ENCODE data around the gene UGT1A1.

Gene UGT1A1

GRCh38 chr2:233798335-233799086 is 38.4 kb downstream of the UGT1A1 start:
- peak in 1 of 2 donors; percentile 12 for DNase-seq

GRCh38 chr2:233799087-233799665 is 39.1 kb downstream of the UGT1A1 start:
- peak in 1 of 2 donors; percentile 8 for DNase-seq

- DNase-seq = no peak
Observed at GRCh38 chr2:233799716-233800115, 39.6 kb downstream of the UGT1A1 start.

- peak in 1 of 2 donors; percentile 13 for DNase-seq
Observed at GRCh38 chr2:233800208-233800607, 40.1 kb downstream of the UGT1A1 start.

GRCh38 chr2:233801357-233802131 is 41.5 kb downstream of the UGT1A1 start:
- peak; percentile 6 to 13 for DNase-seq

DNA sequence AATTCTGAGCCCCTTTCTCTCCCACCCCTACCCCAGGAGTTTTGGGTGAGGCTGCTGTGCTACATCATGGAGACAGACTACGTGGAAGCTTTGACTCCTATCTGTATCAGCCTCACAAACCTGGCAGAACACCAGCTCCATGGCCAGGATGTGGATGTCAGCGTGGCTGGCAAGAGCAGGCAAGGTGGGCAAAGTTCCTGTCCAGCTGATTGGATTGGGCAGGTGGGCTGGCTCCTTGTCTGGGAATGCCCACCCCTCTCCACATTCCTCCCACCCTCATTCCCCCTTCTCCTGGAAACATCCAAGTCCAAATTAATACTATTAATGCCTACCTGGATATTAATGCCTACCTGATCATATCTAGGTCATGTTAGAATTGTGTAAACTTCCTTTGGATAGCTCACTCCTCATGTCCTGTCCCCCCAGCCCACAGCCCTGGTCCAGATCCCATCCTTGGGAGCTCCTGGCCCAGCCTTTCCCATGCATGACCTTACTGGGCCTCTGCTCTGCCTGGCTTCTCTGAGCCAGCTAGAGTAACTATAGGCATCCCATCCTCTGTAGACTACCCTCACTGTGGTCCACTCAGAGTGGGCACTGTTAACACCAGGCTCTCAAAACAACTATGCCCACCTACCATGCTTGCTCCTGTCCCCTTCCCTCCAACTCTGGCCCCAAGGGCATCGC is 42.2 kb downstream of the UGT1A1 start:
- DNase-seq = peak in 1 of 2 donors; percentile 4

DNA sequence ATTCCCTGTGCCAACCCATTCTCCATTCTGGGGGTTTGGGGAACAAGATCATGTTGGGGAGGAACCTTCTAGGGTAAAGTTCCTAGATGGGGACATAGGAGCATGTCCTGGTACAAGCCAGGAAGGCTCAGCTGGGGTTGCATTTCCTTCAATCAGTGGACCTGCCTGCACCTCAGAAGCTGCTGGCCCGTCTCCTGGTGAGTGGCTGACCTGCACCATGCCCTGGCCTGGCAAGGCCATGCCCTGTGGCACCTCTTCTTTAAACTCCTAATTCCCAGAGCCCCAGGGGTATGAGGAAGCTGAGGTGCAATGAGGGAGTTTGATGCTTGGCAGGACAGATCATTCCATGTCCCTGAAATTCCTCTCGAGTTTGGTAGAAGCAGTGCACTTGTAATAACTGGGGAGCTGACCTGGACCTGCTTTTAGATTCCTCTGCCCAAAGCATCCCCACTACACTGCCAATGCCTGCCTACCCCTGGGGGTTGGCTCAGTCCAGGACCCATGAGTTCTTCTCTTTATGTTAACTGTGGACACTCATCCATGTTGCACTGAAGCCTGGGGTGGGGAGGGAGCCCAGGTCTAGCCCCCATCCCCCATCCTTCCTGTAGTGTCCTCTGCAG is 43.3 kb downstream of the UGT1A1 start:
- peak in 1 of 2 donors; percentile 7 for DNase-seq

DNA sequence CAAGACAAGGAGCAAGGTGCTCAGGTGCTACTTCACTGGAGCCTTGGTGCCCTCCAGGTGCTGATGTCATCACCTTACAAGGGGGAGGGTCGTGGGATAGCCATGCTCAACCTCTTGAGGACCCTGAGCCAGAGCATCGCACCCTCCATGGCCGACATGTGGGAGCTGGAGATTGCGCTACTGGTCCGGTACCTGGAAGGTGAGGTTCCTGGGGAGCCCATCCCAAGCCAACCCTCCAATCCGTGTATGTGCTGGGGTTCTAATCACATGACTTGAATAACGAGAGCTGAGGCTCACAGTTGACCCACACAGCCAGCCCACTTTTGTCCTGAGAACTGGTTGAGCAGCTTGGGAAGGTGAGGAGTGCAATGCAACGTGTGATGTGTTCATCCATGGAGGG is 43.9 kb downstream of the UGT1A1 start:
- peak in 1 of 2 donors; percentile 6 for DNase-seq

- DNase-seq = peak in 1 of 2 donors; percentile 11
Observed at GRCh38 chr2:233807215-233807865, 47.3 kb downstream of the UGT1A1 start.

DNA sequence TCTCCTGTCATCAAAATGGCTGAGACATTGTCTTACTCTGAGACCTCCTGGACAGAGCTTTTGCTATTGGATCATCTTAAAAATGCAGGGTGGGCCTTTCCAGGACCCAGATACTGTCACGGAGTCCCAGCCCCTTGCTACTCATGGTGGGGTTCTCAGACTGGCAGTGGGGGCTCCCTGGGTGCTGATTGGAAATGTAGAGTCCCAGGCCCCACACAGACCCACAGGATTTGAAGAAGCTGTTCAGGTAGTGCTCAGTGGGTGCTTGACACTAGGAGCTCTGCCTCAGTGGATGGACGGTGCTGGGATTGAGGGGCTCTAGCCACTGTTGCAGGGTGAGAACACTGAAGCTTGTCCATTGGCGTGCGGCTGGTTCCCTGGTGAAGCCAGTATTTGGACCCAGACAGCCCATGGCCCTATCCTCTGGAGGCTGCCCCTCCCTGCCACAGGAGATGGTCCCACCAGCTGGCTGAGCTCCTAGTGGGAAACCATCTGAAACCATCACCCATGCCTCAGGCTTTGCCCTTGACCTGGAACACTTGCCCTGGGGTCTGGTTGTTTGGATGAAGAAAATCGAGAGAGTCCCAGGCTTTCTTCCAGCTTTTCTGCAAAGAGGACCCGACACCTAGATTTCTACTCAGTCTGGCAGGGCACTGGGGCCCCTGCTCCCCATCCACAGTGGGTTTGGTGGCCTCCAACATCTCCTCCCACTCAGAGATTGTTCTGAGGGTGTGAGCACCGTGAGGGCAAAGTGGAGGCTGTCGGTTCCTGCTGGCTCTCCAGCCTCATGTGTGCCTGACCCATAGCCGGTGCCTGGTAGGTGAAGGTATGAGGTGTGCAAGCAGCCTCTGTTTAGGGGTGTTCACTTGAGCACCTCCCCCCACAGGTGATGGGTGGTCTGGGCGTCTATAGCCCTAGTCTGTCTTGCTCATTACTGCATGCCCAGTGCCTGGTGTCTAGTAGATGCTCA is 48.2 kb downstream of the UGT1A1 start:
- peak in 1 of 2 donors; percentile 7 for DNase-seq

DNA sequence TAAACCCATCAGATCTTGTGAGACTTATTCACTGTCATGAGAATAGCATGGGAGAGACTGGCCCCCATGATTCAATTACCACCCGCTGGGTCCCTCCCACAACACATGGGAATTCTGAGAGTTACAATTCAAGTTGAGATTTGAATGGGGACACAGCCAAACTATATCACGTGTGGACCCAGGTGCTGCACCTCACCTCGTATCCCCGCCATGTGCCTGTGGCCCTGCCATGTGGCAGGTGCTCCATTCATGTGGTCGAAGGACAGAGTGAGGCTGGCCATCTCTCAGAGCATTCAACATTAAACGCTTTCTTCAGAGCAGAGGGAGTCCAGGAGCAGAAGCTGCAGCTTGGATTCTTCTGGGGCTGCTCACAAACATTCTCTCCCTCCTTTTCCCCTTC is 50.3 kb downstream of the UGT1A1 start:
- DNase-seq = no peak

DNA sequence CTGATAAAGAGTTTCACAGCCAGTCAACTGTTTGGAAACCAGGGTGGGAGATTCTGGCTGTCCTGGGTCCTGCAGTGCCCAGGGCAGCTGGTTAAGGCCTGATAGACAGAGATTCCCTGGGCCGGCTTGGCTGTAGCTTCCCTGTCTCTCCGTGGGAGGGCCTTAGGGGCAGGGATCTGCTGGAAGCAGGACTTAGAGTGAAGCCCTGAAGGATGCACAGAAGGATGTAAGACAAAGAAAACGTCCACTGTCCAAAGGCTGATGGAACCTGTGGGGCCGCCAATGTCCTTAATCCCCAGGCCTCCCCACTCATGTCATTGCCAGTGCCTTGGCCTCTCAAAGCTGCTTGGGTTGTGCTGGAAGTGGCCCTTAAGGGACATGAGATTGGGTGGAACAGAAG is 51.0 kb downstream of the UGT1A1 start:
- no peak for DNase-seq

GRCh38 chr2:233811732-233812131 is 51.7 kb downstream of the UGT1A1 start:
- no peak for DNase-seq

DNA sequence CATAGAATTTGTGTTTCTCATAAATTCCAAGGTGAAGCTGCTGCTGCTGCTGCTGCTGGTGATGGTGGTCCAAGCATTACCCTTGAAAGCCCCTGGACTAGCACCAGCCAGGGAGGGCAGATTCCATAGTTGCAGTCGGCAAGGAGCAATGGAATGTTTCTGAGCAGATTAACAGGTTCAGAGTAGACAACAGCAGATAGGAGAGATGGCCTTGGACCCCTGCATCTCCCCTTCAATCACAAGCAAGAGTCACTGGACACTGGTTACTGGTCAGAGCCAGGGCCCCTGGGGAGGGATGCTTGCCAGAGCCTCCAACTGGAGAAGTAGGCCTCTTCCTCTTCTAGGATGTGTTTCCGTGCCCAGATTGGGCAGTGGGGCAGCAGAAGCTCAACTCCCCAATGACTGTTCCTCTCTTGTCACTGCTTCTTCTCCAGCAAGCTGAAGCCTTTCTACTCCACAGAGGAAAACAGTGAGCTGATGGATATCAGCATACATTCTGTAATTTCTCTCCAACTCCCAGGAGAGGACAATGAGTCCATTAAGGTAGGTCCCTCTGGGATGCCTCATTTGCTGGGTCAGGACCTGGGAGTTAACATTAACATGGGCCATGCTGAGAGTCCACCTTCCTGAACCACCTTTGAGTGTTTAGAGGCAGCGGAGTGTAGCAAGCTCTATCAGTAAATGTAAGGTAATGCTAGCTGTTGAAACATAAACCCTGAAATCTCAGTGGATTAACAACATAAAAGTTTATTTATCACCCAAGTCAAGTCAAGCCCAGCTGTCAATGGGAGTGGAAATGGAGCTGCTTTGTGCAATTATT is 53.4 kb downstream of the UGT1A1 start:
- no peak for DNase-seq

DNA sequence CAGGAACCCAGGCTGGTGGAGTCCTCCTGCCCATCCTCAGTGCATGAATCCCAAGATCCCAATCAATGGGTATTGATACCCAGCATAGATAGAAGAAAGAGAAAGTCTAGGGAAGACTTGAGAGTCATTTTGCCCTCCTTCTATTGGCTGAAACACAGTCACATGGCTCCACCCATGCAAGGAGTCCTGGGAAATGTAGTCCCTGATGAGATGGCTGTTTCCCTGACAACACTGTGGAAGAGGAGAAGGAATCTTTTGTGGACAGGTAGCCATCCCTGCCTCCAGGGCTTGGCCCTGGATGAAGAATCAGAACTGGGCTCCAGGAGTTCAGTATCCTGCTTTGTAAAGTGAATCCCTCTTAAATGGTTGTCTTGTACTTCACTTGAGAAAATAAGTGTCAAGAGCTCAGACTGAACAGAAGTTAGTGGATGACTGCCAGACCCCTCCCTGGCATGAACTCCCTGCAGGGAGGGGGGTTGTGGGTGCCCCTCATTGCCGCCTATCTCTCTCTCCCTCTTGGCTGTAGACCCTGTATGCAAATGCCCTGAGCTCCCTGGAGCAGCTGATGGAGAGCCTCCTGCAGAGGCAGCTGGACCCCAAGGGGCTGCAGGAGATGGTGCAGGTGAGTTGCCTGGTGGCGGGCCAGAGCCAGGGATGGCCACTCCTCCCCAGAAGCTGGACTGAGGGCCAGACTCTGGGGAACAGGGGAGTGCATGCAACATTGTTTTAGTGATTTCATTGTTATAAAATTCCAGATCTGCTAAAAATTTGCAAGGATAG is 54.2 kb downstream of the UGT1A1 start:
- no peak for DNase-seq

DNA sequence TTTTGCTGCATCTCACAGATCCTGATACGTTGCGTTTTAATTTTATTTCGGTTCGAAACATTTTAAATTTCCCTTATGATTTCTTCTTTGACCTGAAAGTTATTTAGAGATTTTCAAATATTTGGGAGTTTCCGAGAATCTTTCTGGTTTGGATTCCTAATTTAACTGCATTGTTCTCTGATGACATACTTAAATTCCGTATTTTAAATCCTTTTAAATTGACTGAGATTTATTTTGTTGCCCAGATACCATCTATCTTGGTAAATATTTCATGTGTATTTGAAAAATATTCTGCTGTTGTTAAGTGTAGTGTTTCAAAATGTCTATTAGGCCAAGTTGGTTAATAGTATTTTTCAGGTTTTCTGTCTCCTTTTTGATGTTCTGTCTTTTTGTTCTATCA is 55.8 kb downstream of the UGT1A1 start:
- no peak for DNase-seq

- no peak for DNase-seq
Observed at GRCh38 chr2:233816334-233816733, 56.3 kb downstream of the UGT1A1 start.

DNA sequence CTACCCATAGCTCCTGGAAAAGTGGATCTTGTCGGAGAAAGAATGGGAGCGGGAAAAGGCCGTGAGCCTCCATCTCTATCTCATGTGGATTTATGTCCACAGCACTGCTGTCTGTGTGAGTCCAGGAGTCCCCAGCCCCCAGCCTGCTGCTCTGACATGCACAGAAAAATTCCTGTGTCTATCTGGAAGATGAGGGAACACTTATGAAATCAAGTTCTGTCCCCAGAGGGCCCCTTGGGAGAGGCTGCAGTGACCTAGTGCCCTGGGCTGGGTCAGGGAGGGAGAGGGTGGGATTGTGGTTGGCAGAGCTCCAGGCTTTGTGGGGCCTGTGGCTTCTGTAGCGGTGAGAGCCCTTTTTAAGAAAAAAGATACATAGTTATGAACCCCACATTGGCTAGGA is 56.7 kb downstream of the UGT1A1 start:
- no peak for DNase-seq

DNA sequence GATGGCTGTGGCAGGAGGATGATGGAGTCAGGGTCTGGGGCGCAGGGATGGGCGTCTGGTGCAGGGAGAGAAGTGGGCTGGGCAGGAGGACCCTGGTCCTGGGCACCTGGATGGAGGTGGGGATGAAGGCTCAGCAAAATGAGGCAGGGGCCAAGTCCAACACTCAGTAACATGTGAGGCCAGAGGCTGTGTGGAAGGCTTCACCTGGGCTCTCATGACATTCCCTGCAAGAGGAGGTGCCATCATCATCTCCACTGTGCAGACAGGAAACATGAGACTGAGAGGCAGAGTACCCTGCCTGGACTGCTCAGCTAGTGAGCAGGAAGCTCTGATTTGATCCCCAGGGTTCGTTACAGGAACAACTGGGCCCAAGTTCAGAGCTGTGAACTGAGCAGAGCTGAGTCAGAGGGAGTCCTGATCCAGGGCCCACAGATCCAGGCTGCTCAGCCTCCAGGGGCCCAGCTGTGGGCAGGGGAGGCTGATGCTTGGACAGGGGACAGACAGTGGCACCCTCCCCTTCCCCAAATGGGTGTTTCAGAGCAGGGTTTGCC is 57.4 kb downstream of the UGT1A1 start:
- DNase-seq = no peak
